H1 (cell line): ENCODE results near the gene GRAMD1B. TPM values are rescaled to one million over a fixed set of nuclear protein-coding genes. Genes with fewer than 3 reads are reported as not detected.

Source experiments
- RAD21 ChIP-seq, 2 experiments: IDR thresholded peaks in 1 of 2; conservative IDR thresholded peaks in 1 of 2; 2 replicates each; pipeline ENCODE4 v1.6.1; 2011; ENCODE audit warnings: low read depth in 2 of 2, low read length in 2 of 2, improper control_type of control experiment in 1 of 2, inconsistent platforms in 1 of 2, mild to moderate bottlenecking in 1 of 2, moderate library complexity in 1 of 2
- SIX5 ChIP-seq: IDR thresholded peaks from 2 replicates; pipeline ENCODE4 v1.6.1; 2011; ENCODE audit warnings: mild to moderate bottlenecking, low read depth, low read length
- TBP ChIP-seq: IDR thresholded peaks from 2 replicates; pipeline ENCODE4 v1.6.1; 2011; ENCODE audit warnings: low read depth, low read length, improper control_type of control experiment
- polyA plus RNA-seq, 7 experiments: library from polyadenylated mRNA; depleted of rRNA in 3 of 7; stranded (reverse) in 5 of 7; unstranded in 2 of 7; fragments of >200 nt in 5 of 7; fragments of 200-250 nt in 2 of 7; gene quantifications; 1 replicate in 5 of 7; 2 replicates in 1 of 7; 4 replicates in 1 of 7; pipeline versions ENCODE4 v1.2.1 to v1.2.3, GENCODE V29; 2011 to 2013; ENCODE audit warnings: missing spikeins in 2 of 7, mixed read lengths in 2 of 7
- total RNA-seq: library from RNA; stranded (reverse); fragmentation: NEBNext Ultra II Directional; extraction: Animal tissue kit (Norgen Biotek cat#: 25700); gene quantifications from 2 replicates; pipeline ENCODE4 v1.2.1, GENCODE V29; 2021
- TF ChIP-seq, protein P1 (sequence below): IDR thresholded peaks from 2 replicates; pipeline ENCODE4 v1.6.1; 2012; ENCODE audit warnings: low read length, inconsistent platforms
- TF ChIP-seq, protein P2 (sequence below): IDR thresholded peaks from 2 replicates; pipeline ENCODE4 v1.6.1; 2011; ENCODE audit warnings: low read depth, mild to moderate bottlenecking, low read length; ENCODE audit not compliant: insufficient read depth

Gene GRAMD1B
- total and polyA plus RNA-seq, 2 of the 8 experiments (the other 6 are each of a cell fraction or from before 2014, with no cell fraction given) = 10.1 to 21.2 TPM

DNA sequence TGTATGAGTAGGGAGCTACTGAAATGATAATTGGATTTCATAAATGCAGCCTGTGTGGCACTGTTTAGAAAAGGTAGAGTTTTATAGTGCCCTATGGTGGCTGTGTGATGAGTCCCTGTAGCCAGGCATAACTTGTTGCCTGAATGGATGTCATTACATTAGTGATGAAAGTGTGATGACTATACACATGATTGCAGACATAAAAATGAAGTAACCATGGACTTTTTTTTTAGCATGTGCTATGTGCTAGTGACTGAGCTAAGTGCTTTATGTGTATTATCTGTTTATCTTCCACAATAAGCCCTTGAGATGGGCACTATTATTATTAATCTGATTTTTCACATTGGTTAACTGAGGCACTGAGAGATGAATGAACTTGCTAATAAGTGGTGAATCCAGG lies 13.5 kb upstream of the GRAMD1B start (continued):
- TF ChIP-seq SIX5 (no peak), RAD21 (IDR thresholded peaks at IDR 0.05 in 1 of 2, conservative IDR thresholded peaks at IDR 0.05 in 1 of 2; ENCODE audit: low read depth in 2 of 2, low read length in 2 of 2) (no peak), TBP (no peak)
- TF ChIP-seq, protein P1, sequence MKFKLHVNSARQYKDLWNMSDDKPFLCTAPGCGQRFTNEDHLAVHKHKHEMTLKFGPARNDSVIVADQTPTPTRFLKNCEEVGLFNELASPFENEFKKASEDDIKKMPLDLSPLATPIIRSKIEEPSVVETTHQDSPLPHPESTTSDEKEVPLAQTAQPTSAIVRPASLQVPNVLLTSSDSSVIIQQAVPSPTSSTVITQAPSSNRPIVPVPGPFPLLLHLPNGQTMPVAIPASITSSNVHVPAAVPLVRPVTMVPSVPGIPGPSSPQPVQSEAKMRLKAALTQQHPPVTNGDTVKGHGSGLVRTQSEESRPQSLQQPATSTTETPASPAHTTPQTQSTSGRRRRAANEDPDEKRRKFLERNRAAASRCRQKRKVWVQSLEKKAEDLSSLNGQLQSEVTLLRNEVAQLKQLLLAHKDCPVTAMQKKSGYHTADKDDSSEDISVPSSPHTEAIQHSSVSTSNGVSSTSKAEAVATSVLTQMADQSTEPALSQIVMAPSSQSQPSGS = no peak
- TF ChIP-seq, protein P2, sequence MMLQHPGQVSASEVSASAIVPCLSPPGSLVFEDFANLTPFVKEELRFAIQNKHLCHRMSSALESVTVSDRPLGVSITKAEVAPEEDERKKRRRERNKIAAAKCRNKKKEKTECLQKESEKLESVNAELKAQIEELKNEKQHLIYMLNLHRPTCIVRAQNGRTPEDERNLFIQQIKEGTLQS = no peak
